ENCODE measurements around the gene TNFRSF19. TPM values are rescaled to one million over a fixed set of nuclear protein-coding genes. Genes with fewer than 3 reads are reported as not detected.

TNFRSF19 gene
- total and polyA plus RNA-seq, 4 donors = 0.27 to 2.8 (median 0.91) TPM

DNA sequence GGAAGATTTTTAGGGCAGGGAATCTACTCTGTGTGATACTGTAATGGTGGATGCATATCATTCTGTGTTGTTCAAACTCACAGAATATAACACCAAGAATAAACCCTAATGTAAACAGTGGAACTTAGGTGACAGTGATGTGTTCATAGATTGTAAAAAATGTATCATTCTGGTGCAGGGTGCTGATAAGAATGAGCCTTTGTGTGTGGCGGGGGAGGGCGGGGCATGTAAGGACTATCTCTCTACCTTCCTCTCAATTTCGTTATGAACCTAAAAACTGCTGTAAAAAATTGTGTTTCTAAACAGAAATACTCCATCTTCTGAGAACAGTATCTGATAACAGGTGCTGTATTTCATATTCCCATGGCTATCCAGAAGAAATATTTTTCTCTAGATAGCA lies 35.6 kb downstream of the TNFRSF19 start:
- TF ChIP-seq SP1 (IDR thresholded peaks at IDR 0.05) (no peak), TAF1 (conservative IDR thresholded peaks at IDR 0.05) (no peak), RAD21 (IDR thresholded peaks at IDR 0.05) (no peak), CTCF (IDR thresholded peaks at IDR 0.05; ENCODE audit: low read depth, low read length, missing input control) (no peak), NR2F2 (IDR thresholded peaks at IDR 0.05) (no peak), JUND (IDR thresholded peaks at IDR 0.05) (no peak), FOXA1 (IDR thresholded peaks at IDR 0.05) (no peak), GABPA (IDR thresholded peaks at IDR 0.05 in 1 of 2, conservative IDR thresholded peaks at IDR 0.05 in 1 of 2) (no peak), YY1 (IDR thresholded peaks at IDR 0.05) (no peak), HNF4A (conservative IDR thresholded peaks at IDR 0.05) (no peak), RXRA (IDR thresholded peaks at IDR 0.05) (no peak), FOXA2 (IDR thresholded peaks at IDR 0.05) (no peak), HNF4G (IDR thresholded peaks at IDR 0.05) (no peak)
- TF ChIP-seq, protein P1, sequence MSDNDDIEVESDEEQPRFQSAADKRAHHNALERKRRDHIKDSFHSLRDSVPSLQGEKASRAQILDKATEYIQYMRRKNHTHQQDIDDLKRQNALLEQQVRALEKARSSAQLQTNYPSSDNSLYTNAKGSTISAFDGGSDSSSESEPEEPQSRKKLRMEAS (IDR thresholded peaks at IDR 0.05) = no peak
- TF ChIP-seq, protein P2, sequence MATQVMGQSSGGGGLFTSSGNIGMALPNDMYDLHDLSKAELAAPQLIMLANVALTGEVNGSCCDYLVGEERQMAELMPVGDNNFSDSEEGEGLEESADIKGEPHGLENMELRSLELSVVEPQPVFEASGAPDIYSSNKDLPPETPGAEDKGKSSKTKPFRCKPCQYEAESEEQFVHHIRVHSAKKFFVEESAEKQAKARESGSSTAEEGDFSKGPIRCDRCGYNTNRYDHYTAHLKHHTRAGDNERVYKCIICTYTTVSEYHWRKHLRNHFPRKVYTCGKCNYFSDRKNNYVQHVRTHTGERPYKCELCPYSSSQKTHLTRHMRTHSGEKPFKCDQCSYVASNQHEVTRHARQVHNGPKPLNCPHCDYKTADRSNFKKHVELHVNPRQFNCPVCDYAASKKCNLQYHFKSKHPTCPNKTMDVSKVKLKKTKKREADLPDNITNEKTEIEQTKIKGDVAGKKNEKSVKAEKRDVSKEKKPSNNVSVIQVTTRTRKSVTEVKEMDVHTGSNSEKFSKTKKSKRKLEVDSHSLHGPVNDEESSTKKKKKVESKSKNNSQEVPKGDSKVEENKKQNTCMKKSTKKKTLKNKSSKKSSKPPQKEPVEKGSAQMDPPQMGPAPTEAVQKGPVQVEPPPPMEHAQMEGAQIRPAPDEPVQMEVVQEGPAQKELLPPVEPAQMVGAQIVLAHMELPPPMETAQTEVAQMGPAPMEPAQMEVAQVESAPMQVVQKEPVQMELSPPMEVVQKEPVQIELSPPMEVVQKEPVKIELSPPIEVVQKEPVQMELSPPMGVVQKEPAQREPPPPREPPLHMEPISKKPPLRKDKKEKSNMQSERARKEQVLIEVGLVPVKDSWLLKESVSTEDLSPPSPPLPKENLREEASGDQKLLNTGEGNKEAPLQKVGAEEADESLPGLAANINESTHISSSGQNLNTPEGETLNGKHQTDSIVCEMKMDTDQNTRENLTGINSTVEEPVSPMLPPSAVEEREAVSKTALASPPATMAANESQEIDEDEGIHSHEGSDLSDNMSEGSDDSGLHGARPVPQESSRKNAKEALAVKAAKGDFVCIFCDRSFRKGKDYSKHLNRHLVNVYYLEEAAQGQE (IDR thresholded peaks at IDR 0.05) = no peak
- TF ChIP-seq, protein P3, sequence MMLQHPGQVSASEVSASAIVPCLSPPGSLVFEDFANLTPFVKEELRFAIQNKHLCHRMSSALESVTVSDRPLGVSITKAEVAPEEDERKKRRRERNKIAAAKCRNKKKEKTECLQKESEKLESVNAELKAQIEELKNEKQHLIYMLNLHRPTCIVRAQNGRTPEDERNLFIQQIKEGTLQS (IDR thresholded peaks at IDR 0.05) = no peak
- Histone ChIP-seq H3K4me3 (ENCODE audit: low read depth in 1 of 3, low read length in 3 of 3) (no peak overlapping the region), H3K27me3 (ENCODE audit: control insufficient read depth in 4 of 4, insufficient read depth in 4 of 4, low read length in 3 of 4) (no peaks in the 10 kb centered on the region), H3K27ac (ENCODE audit: low read depth in 1 of 2, low read length in 2 of 2) (no peak overlapping the region), H3K9ac (ENCODE audit: low read depth in 1 of 2, low read length in 2 of 2) (no peak overlapping the region), H3K36me3 (ENCODE audit: control insufficient read depth in 4 of 4, insufficient read depth in 3 of 4, low read depth in 1 of 4, low read length in 3 of 4) (no peaks in the 10 kb centered on the region), H3K4me1 (ENCODE audit: control insufficient read depth in 4 of 4, insufficient read depth in 4 of 4, low read length in 3 of 4) (peaks cover 0 to 10% (median 5%) of the 10 kb centered on the region in 4 donors), H3K9me3 (ENCODE audit: control insufficient read depth in 4 of 4, low read length in 3 of 4) (no peaks in the 10 kb centered on the region)
- no peak for DNase-seq (ENCODE audit: low spot score)
- 58% methylated on average over 3 of the region's 3 CpGs for WGBS

- no peak for TF ChIP-seq RXRA (IDR thresholded peaks at IDR 0.05)
- TF ChIP-seq YY1 (IDR thresholded peaks at IDR 0.05) = no peak
- TF ChIP-seq RAD21 (IDR thresholded peaks at IDR 0.05) = no peak
- TF ChIP-seq, protein P2 (IDR thresholded peaks at IDR 0.05) = no peak
- no peak for TF ChIP-seq HNF4G (IDR thresholded peaks at IDR 0.05)
- TF ChIP-seq EGR1 (IDR thresholded peaks at IDR 0.05; ENCODE audit: low read depth in 2 of 2) = no peak
- TF ChIP-seq SP1 (IDR thresholded peaks at IDR 0.05) = no peak
- no peak overlapping the region for H3K4me3 ChIP-seq (ENCODE audit: low read depth in 1 of 3, low read length in 3 of 3)
- WGBS = 73% methylated on average over 3 of the region's 3 CpGs
- H3K36me3 ChIP-seq (ENCODE audit: control insufficient read depth in 4 of 4, insufficient read depth in 3 of 4, low read depth in 1 of 4, low read length in 3 of 4) = no peaks in the 10 kb centered on the region
- peaks cover 0 to 14% (median 8%) of the 10 kb centered on the region in 4 donors for H3K4me1 ChIP-seq (ENCODE audit: control insufficient read depth in 4 of 4, insufficient read depth in 4 of 4, low read length in 3 of 4)
- no peak for DNase-seq (ENCODE audit: low spot score)
- H3K9me3 ChIP-seq (ENCODE audit: control insufficient read depth in 4 of 4, low read length in 3 of 4) = no peaks in the 10 kb centered on the region
- H3K27ac ChIP-seq (ENCODE audit: low read depth in 1 of 2, low read length in 2 of 2) = no peak overlapping the region
- no peak overlapping the region for H3K9ac ChIP-seq (ENCODE audit: low read depth in 1 of 2, low read length in 2 of 2)
- H3K27me3 ChIP-seq (ENCODE audit: control insufficient read depth in 4 of 4, insufficient read depth in 4 of 4, low read length in 3 of 4) = no peaks in the 10 kb centered on the region
Measured at GRCh38 chr13:23608138-23608537, 37.9 kb downstream of the TNFRSF19 start.

Measured in liver (tissue), 9 donors.